Non-pigmented ciliary epithelial cell (primary cell): ENCODE data around the gene PCED1B.

Experiments
- DNase-seq: peaks from one replicate; pipeline ENCODE4 v3.0.0-alpha.2; 2010; ENCODE audit warnings: low read depth

Gene PCED1B

GRCh38 chr12:47231456-47231855 lies 152.0 kb downstream of the PCED1B start:
- DNase-seq: no peak

- DNase-seq: no peak
These were observed 155.2 kb downstream of the PCED1B start for GRCh38 chr12:47234576-47235141.

DNA sequence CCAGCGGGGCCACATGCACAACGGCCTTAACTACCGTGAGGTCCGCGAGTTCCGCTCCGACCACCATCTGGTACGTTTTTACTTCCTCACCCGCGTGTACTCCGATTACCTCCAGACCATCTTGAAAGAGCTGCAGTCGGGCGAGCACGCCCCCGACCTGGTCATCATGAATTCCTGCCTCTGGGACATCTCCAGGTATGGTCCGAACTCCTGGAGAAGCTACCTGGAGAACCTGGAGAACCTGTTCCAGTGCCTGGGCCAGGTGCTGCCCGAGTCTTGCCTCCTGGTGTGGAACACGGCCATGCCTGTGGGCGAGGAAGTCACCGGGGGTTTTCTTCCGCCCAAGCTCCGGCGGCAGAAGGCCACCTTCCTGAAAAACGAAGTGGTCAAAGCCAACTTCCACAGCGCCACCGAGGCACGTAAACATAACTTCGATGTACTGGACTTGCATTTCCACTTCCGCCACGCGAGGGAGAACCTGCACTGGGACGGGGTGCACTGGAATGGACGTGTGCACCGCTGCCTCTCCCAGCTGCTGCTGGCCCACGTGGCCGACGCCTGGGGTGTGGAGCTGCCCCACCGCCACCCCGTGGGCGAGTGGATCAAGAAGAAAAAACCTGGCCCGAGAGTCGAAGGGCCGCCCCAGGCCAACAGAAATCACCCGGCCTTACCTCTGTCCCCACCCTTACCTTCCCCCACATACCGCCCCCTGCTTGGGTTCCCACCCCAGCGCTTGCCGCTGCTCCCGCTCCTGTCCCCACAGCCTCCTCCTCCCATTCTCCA lies 156.0 kb downstream of the PCED1B start:
- DNase-seq: no peak

DNA sequence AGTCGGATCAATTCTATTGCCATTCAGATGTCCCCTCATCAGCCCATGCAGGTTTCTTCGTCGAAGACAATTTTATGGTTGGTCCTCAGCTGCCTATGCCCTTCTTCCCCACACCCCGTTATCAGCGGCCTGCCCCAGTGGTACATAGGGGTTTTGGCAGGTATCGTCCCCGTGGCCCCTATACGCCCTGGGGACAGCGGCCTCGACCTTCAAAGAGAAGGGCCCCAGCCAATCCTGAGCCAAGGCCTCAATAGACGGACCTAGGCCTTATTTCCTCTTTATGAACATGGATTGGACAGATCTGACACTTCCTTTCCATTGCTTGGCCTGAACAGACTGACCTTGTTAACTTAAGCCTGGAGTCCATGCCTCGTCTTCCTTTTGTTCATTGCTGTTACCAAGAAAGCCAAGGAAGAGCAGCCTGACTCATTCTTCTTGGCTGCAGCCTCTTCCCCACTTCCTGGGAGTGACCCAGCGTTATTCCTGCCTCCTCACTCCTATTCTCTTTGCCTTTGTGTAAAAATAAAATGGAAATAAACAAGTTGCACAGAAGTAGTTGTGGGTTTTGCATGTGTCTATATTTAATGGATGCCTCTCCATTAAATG lies 156.8 kb downstream of the PCED1B start:
- peak; percentile 48 for DNase-seq

DNA sequence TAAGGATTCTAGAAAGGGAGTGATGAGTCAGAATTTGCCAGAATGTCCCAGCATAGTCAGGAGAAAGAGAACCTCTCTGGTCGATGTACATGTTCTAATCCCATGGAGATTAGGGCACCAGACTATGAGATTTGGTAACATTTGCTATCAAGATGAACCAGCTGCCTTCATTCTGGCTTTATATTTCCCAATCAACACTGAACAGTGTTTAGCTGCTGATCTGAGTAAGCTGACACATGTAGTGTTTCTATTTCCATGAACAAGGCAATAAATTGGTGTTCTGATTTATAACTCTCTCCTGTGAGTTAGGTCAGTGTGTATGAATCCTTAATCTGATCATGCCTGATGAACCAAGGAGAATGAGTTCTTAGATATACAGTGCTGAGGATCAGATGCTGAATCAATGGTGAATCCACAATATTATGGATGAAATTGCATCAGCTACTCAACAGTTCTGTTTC lies 158.4 kb downstream of the PCED1B start:
- DNase-seq: no peak

DNA sequence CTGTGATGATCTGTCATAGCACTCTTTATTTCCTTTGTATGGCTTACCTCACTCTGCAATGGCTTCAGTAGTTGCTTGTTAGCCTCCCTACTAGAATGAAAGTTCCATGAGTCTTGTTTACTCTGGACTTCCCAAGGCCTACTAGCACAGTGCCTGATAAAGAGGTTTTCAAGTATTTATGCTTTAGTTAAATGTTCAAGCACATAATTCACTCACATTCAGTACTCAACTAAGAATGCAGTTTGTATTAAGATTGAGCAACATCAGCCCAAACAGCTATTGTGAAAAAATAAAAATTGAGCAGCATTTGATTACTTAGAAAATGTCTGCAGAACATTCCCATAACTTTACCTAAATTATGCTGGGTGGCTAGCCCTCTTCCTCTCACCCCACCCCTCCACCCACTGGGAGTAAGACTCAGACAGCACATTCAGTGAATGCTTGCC lies 159.3 kb downstream of the PCED1B start:
- no peak for DNase-seq

- DNase-seq: no peak
These were observed 163.0 kb downstream of the PCED1B start for GRCh38 chr12:47242426-47242825.

DNA sequence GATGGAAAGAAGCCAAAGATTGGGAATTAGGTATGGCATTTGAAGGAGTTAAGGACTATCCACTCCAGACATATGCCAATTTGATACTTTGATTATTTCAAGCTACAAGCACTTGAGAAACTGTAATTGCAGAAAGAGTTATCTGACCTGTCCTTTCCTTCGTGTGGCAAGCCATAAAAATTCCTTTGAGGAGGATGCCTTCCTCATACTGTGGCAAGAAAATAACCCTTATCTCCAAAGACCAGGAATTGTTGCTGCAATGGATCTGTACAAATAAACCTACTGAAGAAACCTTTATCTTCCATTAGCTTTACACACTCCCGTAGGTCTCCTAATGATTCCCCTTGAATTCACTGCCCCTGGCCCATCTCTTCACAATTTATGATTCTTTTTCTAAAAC lies 165.4 kb downstream of the PCED1B start:
- DNase-seq: no peak

- DNase-seq: no peak
These were observed 166.2 kb downstream of the PCED1B start for GRCh38 chr12:47245623-47246022.

- DNase-seq: no peak
These were observed 168.0 kb downstream of the PCED1B start for GRCh38 chr12:47247418-47247817.

DNA sequence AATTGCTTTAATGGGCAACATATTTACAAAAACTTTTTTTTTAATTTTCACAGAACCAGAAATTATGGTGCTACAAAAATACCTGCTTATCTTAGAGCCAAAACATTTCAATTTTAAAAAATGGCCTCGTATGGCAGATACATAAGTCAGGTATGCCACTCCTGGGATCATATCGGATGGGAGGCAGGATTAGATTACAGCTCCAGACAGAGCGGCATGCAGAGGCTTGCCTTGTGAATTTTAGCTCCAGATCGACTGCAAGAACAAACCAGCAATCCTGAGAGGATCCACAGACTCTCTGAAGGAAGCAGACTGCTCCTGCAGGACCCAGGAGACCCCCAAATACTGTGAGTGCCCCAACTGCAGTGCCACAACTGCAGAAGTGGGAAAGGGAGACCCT lies 169.7 kb downstream of the PCED1B start:
- DNase-seq: no peak

DNA sequence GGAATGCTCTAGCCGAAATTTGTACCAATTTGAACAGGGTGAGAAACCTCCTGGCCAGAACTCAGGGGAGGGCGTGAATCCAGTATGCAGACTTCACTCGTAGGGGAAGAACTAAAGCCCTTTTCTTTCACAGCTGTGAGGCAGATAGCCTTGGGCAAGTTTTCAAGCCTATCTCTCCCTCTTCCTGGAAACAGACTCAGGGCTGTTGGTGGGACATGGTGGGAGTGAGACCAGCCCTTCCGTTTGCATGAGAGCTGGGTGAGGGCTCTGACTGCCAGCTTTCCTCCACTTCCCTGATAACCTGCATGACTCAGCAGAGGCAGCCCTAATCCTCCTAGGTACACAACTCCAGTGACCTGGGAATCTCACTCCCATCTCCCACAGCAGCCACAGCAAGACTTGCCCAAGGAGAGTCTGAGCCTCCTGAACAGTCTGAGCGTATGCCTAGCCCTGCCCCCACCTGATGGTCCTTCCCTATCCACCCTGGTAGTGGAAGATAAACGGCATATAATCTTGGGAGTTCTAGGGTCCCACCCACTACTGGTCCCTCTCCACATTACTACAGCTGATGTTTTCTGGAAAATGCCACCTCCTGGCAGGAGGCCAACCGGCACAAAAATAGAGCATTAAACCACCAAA lies 170.4 kb downstream of the PCED1B start:
- DNase-seq: no peak

GRCh38 chr12:47251919-47252318 lies 172.5 kb downstream of the PCED1B start:
- DNase-seq: no peak

DNA sequence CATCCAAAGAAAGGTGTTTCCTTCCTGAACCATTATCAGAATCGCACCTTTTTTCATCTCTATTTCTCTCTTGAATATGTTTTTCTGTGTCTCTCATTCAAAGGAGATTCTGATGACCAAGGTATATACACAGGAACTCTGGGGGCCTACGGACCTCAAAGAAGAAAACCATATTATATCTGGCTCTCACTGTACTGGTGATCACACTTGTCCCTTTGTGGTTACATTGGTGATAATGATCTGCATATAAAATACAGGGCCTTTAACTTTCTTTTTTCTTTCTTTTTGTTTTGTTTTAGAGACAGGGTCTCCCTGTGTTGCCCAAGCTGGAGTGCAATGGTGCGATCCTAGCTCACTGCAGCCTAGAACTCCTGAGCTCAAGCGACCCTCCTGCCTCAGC lies 185.5 kb downstream of the PCED1B start:
- no peak for DNase-seq

- no peak for DNase-seq
These were observed 186.0 kb downstream of the PCED1B start for GRCh38 chr12:47265391-47265790.

DNA sequence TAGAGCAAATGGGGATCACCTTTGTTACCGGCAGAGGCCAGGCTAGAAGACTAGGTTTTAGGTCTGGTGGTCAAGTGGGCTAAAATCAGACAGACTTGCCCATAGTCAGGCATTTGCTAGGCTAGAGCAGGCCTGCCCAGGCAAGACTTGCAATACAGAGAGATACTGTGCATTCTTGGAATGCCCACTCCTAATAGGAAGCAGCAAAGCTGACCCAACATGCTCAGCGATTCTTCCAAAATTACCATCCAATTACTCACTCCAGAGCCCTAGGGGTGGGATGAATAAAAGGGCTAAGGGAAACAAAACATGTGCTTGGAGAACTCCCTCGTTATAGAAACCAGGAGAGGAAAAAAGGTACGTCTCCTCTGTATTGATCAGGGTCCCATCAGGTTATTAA lies 188.2 kb downstream of the PCED1B start:
- no peak for DNase-seq

DNA sequence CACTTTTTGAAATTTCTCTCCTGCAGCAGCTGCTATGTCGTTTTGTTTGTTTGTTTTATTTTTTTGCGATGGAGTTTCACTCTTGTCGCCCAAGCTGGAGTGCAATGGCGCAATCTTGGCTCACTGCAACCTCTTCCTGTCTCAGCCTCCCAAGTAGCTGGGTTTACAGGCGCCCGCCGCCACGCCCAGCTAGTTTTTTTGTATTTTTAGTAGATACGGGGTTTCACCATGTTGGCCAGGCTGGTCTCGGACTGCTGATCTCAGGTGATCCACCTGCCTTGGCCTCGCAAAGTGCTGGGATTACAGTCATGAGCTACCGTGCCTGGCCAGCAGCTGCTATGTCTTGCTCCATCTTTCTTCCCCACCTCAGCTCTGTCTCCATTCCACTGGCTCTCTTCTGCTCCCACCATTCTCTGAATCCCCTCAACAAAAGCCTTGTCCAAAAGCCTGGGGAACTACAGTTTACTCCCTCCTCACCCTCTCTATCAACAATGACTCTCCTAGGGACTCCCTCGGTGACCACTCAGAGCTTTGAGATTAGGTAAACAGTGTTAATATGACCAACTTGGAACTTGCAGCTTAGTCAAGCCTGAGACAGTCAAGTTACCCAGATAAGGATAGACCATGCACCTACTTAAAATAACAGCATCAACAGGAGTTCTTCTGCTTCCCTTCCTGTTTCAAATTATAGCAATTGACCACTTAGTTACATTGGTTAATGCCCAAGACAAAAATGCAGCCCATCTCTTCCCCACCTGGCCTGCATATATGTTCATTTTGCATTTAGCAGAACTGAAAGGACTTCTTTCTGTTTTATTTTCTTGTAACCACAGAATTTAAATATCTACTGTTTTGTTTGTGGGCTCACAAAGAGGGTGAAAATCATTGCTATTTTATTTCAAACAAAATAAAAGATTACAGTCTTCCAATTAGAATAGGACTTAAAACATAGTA lies 189.4 kb downstream of the PCED1B start:
- no peak for DNase-seq

- DNase-seq: no peak
These were observed 190.5 kb downstream of the PCED1B start for GRCh38 chr12:47269916-47270315.

DNA sequence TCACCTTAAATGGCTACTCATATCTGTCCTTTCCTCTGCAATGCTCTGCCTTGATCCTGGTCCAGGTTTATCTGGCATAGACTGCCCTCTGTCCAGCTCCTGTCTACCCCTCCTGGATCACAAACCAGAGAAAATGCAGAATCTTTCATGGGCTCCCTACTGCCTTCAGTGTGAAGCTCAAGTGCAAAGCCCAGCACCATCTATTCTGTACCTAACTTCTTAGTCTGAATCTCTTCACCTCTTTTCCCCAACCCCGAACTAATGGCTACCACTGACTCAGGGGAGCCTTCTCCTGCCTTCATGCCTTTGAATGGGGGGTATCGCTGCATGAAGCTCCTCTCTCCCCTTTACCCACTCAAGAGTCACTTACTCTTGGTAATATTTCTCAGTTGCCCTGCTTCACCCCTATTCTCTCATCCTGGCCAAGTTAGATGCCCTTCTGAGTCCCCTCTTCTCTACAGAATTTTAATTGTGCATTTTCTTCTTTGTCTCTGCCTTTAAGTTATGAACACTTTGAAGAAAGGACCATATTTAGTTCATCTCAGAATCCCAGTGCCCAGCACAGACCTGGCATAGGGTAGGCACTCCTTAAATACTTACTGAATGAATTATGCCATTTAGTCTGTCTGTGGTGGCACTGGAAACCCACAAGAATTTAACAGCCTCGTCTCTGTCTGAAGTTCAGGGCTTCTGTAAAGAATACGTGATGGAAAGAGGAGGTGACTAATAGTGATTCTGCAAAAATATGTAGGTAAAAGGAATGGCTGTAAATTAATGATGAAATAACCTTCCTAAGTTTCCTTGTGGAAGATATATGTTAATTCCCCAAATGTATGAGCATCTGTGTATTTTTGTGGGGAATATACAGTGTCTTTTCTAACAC lies 191.6 kb downstream of the PCED1B start:
- peak; percentile 74 for DNase-seq

GRCh38 chr12:47271800-47272239 lies 192.4 kb downstream of the PCED1B start:
- no peak for DNase-seq
